Measurements from ENCODE around the gene CCBE1. TPM values are rescaled to one million over a fixed set of nuclear protein-coding genes. Genes with fewer than 3 reads are reported as not detected.

Gene CCBE1
- total RNA-seq, 1 donor from 2014 or later = 14.0 TPM

DNA sequence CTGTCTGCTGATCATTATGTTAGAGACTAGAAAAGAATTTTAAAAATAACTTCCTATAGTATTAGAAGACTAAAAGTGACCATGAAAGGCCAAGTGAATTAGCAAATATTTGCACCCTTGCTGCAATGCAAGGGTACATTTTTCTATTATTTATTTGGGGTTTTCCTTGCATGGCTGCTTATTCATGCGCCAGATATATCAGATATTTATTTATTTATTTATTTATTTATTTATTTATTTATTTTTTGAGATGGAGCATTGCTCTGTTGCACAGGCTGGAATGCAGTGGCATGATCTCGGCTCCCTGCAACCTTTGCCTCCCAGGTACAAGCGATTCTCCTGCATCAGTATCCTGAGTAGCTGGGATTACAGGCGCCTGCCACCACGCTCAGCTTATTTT, 211.8 kb downstream of the CCBE1 start:
- DNase-seq (no peak), ATAC-seq (no peak)
- Histone ChIP-seq H3K9me3 (no peaks in the 10 kb centered on the region), H3K27me3 (ENCODE audit: low read depth) (no peaks in the 10 kb centered on the region), H3K4me1 (no peaks in the 10 kb centered on the region), H3K36me3 (no peaks in the 10 kb centered on the region), H3K4me3 (no peak overlapping the region), H3K27ac (no peak overlapping the region)
- TF ChIP-seq, protein P1, sequence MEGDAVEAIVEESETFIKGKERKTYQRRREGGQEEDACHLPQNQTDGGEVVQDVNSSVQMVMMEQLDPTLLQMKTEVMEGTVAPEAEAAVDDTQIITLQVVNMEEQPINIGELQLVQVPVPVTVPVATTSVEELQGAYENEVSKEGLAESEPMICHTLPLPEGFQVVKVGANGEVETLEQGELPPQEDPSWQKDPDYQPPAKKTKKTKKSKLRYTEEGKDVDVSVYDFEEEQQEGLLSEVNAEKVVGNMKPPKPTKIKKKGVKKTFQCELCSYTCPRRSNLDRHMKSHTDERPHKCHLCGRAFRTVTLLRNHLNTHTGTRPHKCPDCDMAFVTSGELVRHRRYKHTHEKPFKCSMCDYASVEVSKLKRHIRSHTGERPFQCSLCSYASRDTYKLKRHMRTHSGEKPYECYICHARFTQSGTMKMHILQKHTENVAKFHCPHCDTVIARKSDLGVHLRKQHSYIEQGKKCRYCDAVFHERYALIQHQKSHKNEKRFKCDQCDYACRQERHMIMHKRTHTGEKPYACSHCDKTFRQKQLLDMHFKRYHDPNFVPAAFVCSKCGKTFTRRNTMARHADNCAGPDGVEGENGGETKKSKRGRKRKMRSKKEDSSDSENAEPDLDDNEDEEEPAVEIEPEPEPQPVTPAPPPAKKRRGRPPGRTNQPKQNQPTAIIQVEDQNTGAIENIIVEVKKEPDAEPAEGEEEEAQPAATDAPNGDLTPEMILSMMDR (IDR thresholded peaks at IDR 0.05) = no peak
- intact Hi-C loops (cut with DNase I) = no loop called here

DNA sequence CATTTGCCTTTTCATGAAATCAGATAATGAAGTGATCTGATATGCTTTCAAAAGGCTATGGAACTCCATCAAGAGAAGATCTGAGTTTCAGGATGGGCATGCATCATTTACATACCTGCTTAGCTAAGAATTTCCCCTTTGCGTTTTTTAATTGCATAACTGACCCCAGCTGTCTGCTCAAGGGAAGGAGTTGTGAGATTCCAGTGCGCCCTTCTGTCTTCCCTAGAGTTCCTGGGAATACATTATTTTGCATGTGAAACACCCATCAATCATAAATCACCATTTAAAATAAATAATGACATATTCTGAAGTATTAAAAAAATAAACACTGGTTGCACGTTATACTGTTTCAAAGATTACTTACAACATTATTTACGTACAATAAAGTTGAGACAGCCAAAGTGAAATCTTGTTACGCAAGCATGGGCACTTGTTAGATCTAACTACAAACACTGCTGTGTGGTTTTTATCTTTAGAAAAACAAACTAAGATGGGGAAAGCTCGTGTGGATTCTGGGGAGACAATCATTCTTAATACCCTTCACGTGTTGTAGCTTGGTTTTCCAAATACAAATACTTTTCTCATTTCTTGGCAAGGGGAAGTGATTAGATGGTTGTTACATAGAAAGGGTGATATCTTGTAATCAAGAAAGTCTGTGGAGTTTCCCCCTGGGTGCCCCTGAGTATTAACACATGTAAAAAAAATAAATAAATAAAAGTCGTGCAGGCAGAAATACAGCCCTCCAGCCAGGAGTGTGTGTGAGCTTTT, 212.5 kb downstream of the CCBE1 start:
- Histone ChIP-seq H3K9me3 (no peaks in the 10 kb centered on the region), H3K27ac (no peak overlapping the region), H3K4me1 (no peaks in the 10 kb centered on the region), H3K27me3 (ENCODE audit: low read depth) (no peaks in the 10 kb centered on the region), H3K36me3 (no peaks in the 10 kb centered on the region), H3K4me3 (no peak overlapping the region)
- TF ChIP-seq, protein P1 (IDR thresholded peaks at IDR 0.05) = no peak
- intact Hi-C loops (cut with DNase I) = no loop called here
- DNase-seq = no peak
- peak in 1 of 2 donors; percentile 86 for ATAC-seq

DNA sequence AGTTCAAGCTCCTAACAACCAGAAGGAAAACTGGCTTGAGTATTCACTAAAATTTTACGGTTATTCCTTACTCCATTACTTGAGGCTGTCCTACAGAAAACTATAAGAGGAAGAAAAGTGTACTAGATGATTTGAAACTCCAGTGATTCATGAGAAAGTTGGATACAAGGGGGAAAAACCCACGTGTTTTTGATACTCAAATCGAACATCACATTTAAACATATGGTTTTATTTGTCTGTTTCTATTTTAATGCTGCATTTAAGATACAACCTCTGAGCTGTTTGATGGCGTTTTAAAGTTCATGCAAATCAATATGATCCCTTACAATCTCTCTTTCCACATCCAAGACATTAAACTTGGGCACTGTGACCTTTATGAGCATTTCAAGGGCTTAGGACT, 213.1 kb downstream of the CCBE1 start:
- intact Hi-C loops (cut with DNase I) = no loop called here
- Histone ChIP-seq H3K9me3 (no peaks in the 10 kb centered on the region), H3K36me3 (no peaks in the 10 kb centered on the region), H3K27ac (no peak overlapping the region), H3K4me3 (no peak overlapping the region), H3K27me3 (ENCODE audit: low read depth) (no peaks in the 10 kb centered on the region), H3K4me1 (no peaks in the 10 kb centered on the region)
- DNase-seq = no peak
- TF ChIP-seq, protein P1 (IDR thresholded peaks at IDR 0.05) = no peak
- no peak for ATAC-seq

DNA sequence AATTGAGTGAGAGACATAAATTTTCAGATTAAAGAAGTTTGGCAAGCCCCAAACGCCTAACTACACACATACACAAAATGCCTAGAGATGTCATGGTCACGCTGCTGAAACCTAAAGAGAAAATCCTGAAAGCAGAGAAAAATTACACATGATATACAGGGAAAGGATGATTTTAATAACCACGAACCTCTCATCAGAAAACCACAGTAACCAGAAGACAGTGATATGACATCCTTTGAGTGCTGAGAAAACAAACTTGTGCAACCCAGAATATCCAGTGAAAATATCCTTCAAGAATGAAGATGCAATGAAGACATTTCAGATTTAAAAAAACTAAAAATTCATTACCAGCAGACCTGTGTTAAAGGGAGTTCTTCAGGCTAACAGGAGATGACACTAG, 215.8 kb downstream of the CCBE1 start:
- TF ChIP-seq, protein P1 (IDR thresholded peaks at IDR 0.05) = no peak
- DNase-seq (no peak), ATAC-seq (no peak)
- intact Hi-C loops (cut with DNase I) = no loop called here
- Histone ChIP-seq H3K36me3 (no peaks in the 10 kb centered on the region), H3K9me3 (no peaks in the 10 kb centered on the region), H3K27ac (no peak overlapping the region), H3K4me1 (no peaks in the 10 kb centered on the region), H3K4me3 (no peak overlapping the region), H3K27me3 (ENCODE audit: low read depth) (no peaks in the 10 kb centered on the region)

DNA sequence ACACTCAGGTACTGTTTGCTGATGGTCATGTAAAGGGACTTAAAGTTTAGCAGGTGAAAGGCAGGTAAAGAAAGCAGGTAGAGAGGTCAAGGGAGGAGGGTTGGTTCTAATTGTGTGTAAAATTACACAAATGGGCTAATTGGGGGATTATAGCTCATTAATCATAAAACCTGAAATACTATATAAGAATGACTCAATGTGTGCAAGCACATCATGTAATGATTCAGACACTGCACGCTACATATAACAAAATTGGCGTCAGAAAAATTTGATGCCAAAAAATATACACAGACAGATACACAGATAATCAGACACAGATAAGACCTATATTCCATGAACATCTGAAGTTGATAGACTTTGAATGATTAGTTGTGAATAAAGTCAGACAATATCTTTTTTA, 217.4 kb downstream of the CCBE1 start:
- TF ChIP-seq, protein P1 (IDR thresholded peaks at IDR 0.05) = no peak
- ATAC-seq (no peak), DNase-seq (no peak)
- Histone ChIP-seq H3K27ac (no peak overlapping the region), H3K36me3 (no peaks in the 10 kb centered on the region), H3K27me3 (ENCODE audit: low read depth) (no peaks in the 10 kb centered on the region), H3K4me3 (no peak overlapping the region), H3K9me3 (no peaks in the 10 kb centered on the region), H3K4me1 (no peaks in the 10 kb centered on the region)
- intact Hi-C loops (cut with DNase I) = no loop called here

All from lower lobe of right lung (tissue), 2 donors.